ENCODE results near the gene DPPA4.
"Not testable (repeated sequence)": the region's sequence is repeated elsewhere in the genome, so short reads cannot be mapped to it uniquely, and the experiment has no call there.

DPPA4 gene

DNA sequence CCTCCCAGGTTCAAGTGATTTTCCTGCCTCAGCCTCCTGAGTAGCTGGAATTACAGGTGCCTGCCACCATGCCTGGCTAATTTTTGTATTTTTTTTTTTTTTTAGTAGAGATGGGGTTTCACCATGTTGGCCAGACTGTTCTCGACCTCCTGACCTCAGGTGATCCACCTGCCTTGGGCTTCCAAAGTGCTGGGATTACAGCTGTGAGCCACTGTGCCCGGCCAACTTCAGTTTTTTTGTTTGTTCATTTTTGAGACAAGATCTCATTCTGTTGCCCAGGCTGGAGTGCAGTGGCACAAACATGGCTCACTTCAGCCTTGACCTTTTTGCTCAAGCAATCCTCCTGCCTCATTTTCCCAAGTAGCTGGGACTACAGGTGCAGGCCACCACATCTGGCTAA lies 21.5 kb upstream of the DPPA4 start:
- not testable (repeated sequence) for H3K9me3 ChIP-seq (ENCODE audit: control insufficient read depth, low read length); H3K36me3 ChIP-seq (ENCODE audit: control insufficient read depth, insufficient read depth, low read length); H3K27me3 ChIP-seq (ENCODE audit: control insufficient read depth, insufficient read depth, low read length); H3K4me3 ChIP-seq (ENCODE audit: low read length); H3K9ac ChIP-seq (ENCODE audit: low read length); H3K4me1 ChIP-seq (ENCODE audit: control insufficient read depth, insufficient read depth, low read length)

DNA sequence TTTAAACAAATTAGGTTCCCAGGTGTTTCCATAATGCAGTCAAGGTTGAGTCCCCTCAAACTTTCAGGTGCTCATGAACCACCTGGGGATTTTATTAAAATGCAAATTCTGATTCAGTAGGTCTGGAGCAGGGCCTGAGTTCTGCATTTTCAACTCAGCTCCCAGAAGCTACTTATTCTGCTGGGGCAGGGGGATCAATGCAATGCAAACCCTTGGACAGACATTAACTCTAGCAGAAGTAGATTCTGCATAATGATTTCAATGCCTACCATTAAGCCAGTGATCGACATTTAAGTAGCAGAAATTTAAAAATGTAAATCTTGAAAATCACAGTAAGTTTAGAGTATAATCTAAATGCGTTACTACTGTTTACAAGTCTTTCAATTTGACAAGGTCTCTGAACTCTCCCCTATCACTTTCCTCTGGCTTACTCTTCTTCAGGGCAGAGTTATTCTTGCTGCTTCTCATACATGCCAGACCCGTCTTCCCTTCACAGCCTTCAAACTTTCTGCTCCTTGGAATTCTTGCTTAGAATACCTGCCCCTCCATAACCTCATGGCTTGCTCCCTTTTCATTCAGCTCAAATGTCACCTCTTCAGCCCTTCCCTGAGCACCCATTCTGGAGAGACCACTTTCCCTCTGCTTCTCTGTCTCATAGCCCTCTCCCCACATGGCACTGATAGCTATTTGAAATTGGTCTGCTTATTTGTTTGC lies 19.3 kb upstream of the DPPA4 start:
- H3K4me1 ChIP-seq (ENCODE audit: control insufficient read depth, insufficient read depth, low read length), result no peaks in the 10 kb centered on the region
- H3K27me3 ChIP-seq (ENCODE audit: control insufficient read depth, insufficient read depth, low read length), result no peaks in the 10 kb centered on the region
- H3K4me3 ChIP-seq (ENCODE audit: low read length), result no peak overlapping the region
- H3K9ac ChIP-seq (ENCODE audit: low read length), result no peak overlapping the region
- no peaks in the 10 kb centered on the region for H3K9me3 ChIP-seq (ENCODE audit: control insufficient read depth, low read length)
- H3K36me3 ChIP-seq (ENCODE audit: control insufficient read depth, insufficient read depth, low read length), result no peaks in the 10 kb centered on the region

- H3K36me3 ChIP-seq (ENCODE audit: control insufficient read depth, insufficient read depth, low read length), result no peaks in the 10 kb centered on the region
- H3K9me3 ChIP-seq (ENCODE audit: control insufficient read depth, low read length), result no peaks in the 10 kb centered on the region
- no peak overlapping the region for H3K9ac ChIP-seq (ENCODE audit: low read length)
- H3K4me1 ChIP-seq (ENCODE audit: control insufficient read depth, insufficient read depth, low read length), result no peaks in the 10 kb centered on the region
- H3K4me3 ChIP-seq (ENCODE audit: low read length), result no peak overlapping the region
- H3K27me3 ChIP-seq (ENCODE audit: control insufficient read depth, insufficient read depth, low read length), result no peaks in the 10 kb centered on the region
Observed at GRCh38 chr3:109355625-109356441, 18.5 kb upstream of the DPPA4 start.

- H3K9me3 ChIP-seq (ENCODE audit: control insufficient read depth, low read length), result no peaks in the 10 kb centered on the region
- no peaks in the 10 kb centered on the region for H3K27me3 ChIP-seq (ENCODE audit: control insufficient read depth, insufficient read depth, low read length)
- no peaks in the 10 kb centered on the region for H3K36me3 ChIP-seq (ENCODE audit: control insufficient read depth, insufficient read depth, low read length)
- no peaks in the 10 kb centered on the region for H3K4me1 ChIP-seq (ENCODE audit: control insufficient read depth, insufficient read depth, low read length)
- H3K9ac ChIP-seq (ENCODE audit: low read length), result no peak overlapping the region
- H3K4me3 ChIP-seq (ENCODE audit: low read length), result no peak overlapping the region
Observed at GRCh38 chr3:109353057-109353456, 15.7 kb upstream of the DPPA4 start.

GRCh38 chr3:109351231-109351630 lies 13.9 kb upstream of the DPPA4 start:
- Histone ChIP-seq H3K4me1 (ENCODE audit: control insufficient read depth, insufficient read depth, low read length) (no peaks in the 10 kb centered on the region), H3K4me3 (ENCODE audit: low read length) (no peak overlapping the region), H3K36me3 (ENCODE audit: control insufficient read depth, insufficient read depth, low read length) (no peaks in the 10 kb centered on the region), H3K9ac (ENCODE audit: low read length) (no peak overlapping the region), H3K27me3 (ENCODE audit: control insufficient read depth, insufficient read depth, low read length) (no peaks in the 10 kb centered on the region), H3K9me3 (ENCODE audit: control insufficient read depth, low read length) (no peaks in the 10 kb centered on the region)

GRCh38 chr3:109346770-109347295 lies 9.5 kb upstream of the DPPA4 start:
- no peaks in the 10 kb centered on the region for H3K27me3 ChIP-seq (ENCODE audit: control insufficient read depth, insufficient read depth, low read length)
- H3K36me3 ChIP-seq (ENCODE audit: control insufficient read depth, insufficient read depth, low read length), result no peaks in the 10 kb centered on the region
- H3K9me3 ChIP-seq (ENCODE audit: control insufficient read depth, low read length), result no peaks in the 10 kb centered on the region
- no peak overlapping the region for H3K9ac ChIP-seq (ENCODE audit: low read length)
- no peaks in the 10 kb centered on the region for H3K4me1 ChIP-seq (ENCODE audit: control insufficient read depth, insufficient read depth, low read length)
- no peak overlapping the region for H3K4me3 ChIP-seq (ENCODE audit: low read length)

DNA sequence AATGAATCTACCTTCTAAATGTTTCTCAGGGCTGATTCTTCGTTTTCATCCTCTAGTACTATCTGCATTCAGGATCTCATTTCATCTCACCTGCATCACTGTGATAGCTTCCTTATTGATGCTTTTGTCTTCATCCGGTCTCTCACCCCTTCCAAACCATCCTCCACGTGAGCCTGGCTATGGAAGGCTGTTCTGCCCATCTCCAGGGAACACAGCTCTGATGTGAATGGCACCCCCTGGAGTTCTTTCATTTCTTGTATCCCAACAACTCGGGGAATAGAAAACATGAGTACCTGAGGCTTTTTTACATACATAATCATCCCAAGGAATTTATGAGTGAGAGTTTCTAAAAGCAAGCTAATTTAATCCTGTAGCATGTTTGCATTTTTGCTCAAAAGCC lies 8.8 kb upstream of the DPPA4 start:
- no peaks in the 10 kb centered on the region for H3K36me3 ChIP-seq (ENCODE audit: control insufficient read depth, insufficient read depth, low read length)
- no peak overlapping the region for H3K9ac ChIP-seq (ENCODE audit: low read length)
- no peaks in the 10 kb centered on the region for H3K9me3 ChIP-seq (ENCODE audit: control insufficient read depth, low read length)
- H3K27me3 ChIP-seq (ENCODE audit: control insufficient read depth, insufficient read depth, low read length), result no peaks in the 10 kb centered on the region
- H3K4me3 ChIP-seq (ENCODE audit: low read length), result no peak overlapping the region
- no peaks in the 10 kb centered on the region for H3K4me1 ChIP-seq (ENCODE audit: control insufficient read depth, insufficient read depth, low read length)

DNA sequence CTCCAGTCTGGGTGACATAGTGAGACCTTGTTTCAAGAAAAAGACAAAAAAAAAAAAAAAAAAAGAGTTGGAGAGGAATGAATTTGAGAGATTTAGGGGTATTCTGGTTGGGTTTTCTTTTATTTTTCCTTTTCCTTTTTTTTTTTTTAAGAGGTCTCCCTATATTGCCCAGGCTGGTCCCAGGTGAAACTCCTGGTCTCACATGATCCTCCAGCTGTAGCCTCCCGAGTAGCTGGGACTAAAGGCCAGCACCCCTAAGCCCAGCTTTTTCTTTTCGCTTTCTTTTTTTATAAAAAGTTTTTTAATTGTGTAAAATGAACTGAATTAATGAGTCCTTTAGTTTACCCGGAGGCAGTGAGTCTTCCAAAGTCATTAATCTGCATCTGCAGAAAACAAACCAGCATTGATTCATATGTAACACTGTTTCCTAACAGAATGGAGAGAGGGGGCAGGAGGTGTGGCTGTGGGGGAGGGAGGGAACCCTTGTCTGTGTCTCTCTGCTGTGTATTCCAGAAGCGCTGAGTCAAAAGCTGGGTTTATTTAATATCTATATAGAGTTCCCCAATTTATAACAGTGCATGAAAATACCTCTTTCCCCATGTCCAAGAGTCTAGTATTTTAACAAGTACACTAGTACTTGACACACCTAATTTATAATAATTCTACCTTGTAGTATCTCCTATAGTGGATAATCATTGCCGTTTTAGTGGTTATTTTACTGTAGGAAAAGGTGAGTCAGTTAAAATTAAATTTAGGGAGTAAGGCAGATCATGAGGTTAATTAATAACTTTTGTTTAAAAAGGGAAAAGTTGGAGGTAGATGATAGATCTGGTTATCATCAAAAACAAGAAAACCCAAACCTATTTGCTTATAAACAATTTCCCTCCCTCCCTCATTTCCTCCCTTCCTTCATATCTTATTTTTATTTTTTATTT lies 2.6 kb upstream of the DPPA4 start:
- Histone ChIP-seq H3K9me3 (ENCODE audit: control insufficient read depth, low read length) (no peaks in the 10 kb centered on the region), H3K9ac (ENCODE audit: low read length) (no peak overlapping the region), H3K36me3 (ENCODE audit: control insufficient read depth, insufficient read depth, low read length) (no peaks in the 10 kb centered on the region), H3K4me1 (ENCODE audit: control insufficient read depth, insufficient read depth, low read length) (no peaks in the 10 kb centered on the region), H3K27me3 (ENCODE audit: control insufficient read depth, insufficient read depth, low read length) (no peaks in the 10 kb centered on the region), H3K4me3 (ENCODE audit: low read length) (no peak overlapping the region)

DNA sequence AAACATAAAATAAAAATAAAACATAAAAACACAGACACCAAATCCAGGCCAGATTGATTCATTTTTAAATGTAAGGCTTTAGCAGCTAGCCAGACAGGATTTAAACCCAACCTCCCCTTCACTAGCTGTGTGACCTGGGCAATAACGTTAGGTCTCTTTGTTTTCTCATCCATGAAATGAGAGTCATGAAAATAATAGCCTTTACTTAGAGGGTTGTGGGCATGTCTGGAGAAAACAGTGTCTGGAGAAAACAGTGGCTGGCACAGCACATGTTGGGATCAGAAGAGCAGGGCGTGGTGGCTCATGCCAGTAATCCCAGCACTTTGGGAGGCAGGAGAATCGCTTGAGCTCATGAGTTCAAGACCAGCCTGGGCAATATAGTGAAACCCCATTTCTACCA lies 1.9 kb upstream of the DPPA4 start:
- Histone ChIP-seq H3K4me3 (ENCODE audit: low read length) (no peak overlapping the region), H3K27me3 (ENCODE audit: control insufficient read depth, insufficient read depth, low read length) (no peaks in the 10 kb centered on the region), H3K4me1 (ENCODE audit: control insufficient read depth, insufficient read depth, low read length) (no peaks in the 10 kb centered on the region), H3K9ac (ENCODE audit: low read length) (no peak overlapping the region), H3K9me3 (ENCODE audit: control insufficient read depth, low read length) (no peaks in the 10 kb centered on the region), H3K36me3 (ENCODE audit: control insufficient read depth, insufficient read depth, low read length) (no peaks in the 10 kb centered on the region)

DNA sequence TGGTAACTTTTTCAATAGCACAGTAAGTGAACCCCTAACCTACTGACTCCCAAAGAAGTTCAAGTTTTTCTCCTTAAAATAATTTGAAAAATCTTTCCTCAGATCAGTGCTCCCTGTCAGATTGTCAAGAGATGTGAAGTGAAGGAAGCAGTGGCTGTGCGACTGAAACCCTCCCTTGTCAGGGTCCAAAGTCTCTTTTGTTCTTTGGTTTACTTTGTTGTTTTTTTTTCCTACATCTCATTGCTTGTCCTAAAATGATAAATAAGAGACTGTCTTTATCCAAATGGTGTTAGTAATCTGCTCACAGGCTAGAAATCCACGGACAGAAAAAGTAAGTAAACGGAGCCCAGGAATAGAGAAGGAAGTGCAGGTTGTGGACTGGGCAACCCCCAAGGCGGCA lies 976 bp upstream of the DPPA4 start:
- no peak overlapping the region for H3K9ac ChIP-seq (ENCODE audit: low read length)

DNA sequence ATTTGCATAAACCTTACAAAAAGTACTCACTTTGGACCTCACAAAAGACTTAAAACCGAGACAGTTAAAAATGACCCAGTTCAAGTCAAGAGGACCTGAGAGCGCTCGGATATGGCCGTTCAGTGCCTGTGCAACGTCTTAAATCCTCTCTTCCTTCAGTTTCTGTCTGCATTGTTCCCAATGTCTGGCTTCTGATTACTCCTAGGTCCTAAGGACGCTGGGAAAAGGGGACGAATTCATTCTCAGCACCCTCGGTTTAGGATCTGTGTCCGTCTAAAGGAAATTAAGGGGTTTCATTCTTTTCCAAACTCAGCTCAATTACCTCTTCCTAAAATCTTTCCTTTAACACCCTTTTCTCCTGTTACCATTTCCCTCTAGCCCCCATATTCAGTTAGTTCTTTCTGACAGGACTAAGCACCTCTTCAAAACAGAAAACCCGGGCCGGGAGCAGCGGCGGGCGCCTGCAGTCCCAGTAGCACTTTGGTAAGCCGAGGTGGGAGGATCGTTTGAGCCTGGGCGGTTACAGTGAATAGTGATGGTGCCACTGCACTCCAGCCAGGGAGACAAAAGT lies 970 bp downstream of the DPPA4 start:
- H3K9ac ChIP-seq (ENCODE audit: low read length), result peak overlapping the region; percentile 34
- no peaks in the 10 kb centered on the region for H3K4me1 ChIP-seq (ENCODE audit: control insufficient read depth, insufficient read depth, low read length)
- H3K9me3 ChIP-seq (ENCODE audit: control insufficient read depth, low read length), result no peaks in the 10 kb centered on the region
- no peaks in the 10 kb centered on the region for H3K27me3 ChIP-seq (ENCODE audit: control insufficient read depth, insufficient read depth, low read length)
- H3K4me3 ChIP-seq (ENCODE audit: low read length), result peak overlapping the region; percentile 31
- H3K36me3 ChIP-seq (ENCODE audit: control insufficient read depth, insufficient read depth, low read length), result no peaks in the 10 kb centered on the region

More for the DNA sequence above, 976 bp upstream of the DPPA4 start:
- Histone ChIP-seq H3K36me3 (ENCODE audit: control insufficient read depth, insufficient read depth, low read length) (no peaks in the 10 kb centered on the region), H3K4me1 (ENCODE audit: control insufficient read depth, insufficient read depth, low read length) (no peaks in the 10 kb centered on the region), H3K4me3 (ENCODE audit: low read length) (no peak overlapping the region), H3K9me3 (ENCODE audit: control insufficient read depth, low read length) (no peaks in the 10 kb centered on the region), H3K27me3 (ENCODE audit: control insufficient read depth, insufficient read depth, low read length) (no peaks in the 10 kb centered on the region)
